ENCODE data around the gene RPS15A.
A peak's percentile ranks its signal among the peaks of the same experiment; 100 is the strongest.

RPS15A gene

GRCh38 chr16:18789850-18790706 is at the start of gene RPS15A:
TSS of gene RPS15A (minus strand) at chr16:18790334. CDS start at chr16:18789113, 1,221 bp downstream.
- no peaks in the 10 kb centered on the region for H3K27me3 ChIP-seq (ENCODE audit: control insufficient read depth in 1 of 2, insufficient read depth in 2 of 2, low read length in 2 of 2)
- peak within 1 kb of the TSS; percentile 89 for H3K27ac ChIP-seq (ENCODE audit: low read depth, low read length)
- H3K9me3 ChIP-seq (ENCODE audit: low read length): no peaks in the 10 kb centered on the region
- peaks cover 40% of the 10 kb centered on the region for H3K4me1 ChIP-seq (ENCODE audit: insufficient read depth, low read length)
- peak within 1 kb of the TSS; percentile 76 for H3K9ac ChIP-seq (ENCODE audit: low read length)
- H3K36me3 ChIP-seq (ENCODE audit: insufficient read depth, low read length): peaks cover 62% of the 10 kb centered on the region
- peak within 1 kb of the TSS; percentile 95 for H3K4me3 ChIP-seq (ENCODE audit: low read depth in 1 of 2, low read length in 2 of 2)

DNA sequence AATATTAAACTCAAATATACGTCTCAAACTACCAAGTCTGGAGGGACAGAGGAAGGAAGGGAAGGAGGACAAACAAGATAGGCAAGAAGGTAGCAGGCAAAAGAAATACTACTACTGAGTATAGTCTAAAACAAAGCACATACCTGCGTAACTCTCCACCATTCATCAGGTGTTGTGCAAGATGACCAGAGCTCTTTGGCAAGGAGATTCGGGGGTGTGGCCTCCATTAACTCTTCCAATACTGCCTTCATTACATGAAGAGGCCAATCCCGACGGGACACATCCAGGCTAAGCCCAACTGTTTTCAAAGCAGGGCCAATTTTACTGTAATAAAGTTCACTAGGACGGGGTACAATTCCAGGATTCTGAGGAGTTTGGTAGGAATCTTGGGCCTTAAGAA is 49.4 kb upstream of the RPS15A start:
- Histone ChIP-seq H3K9me3 (ENCODE audit: low read length) (no peaks in the 10 kb centered on the region), H3K27me3 (ENCODE audit: control insufficient read depth in 1 of 2, insufficient read depth in 2 of 2, low read length in 2 of 2) (no peaks in the 10 kb centered on the region), H3K4me3 (ENCODE audit: low read depth in 1 of 2, low read length in 2 of 2) (no peak overlapping the region), H3K36me3 (ENCODE audit: insufficient read depth, low read length) (peaks cover 75% of the 10 kb centered on the region), H3K27ac (ENCODE audit: low read depth, low read length) (no peak overlapping the region), H3K4me1 (ENCODE audit: insufficient read depth, low read length) (no peaks in the 10 kb centered on the region), H3K9ac (ENCODE audit: low read length) (no peak overlapping the region)

GRCh38 chr16:18836702-18837101 is 46.6 kb upstream of the RPS15A start:
- Histone ChIP-seq H3K9me3 (ENCODE audit: low read length) (no peaks in the 10 kb centered on the region), H3K27me3 (ENCODE audit: control insufficient read depth in 1 of 2, insufficient read depth in 2 of 2, low read length in 2 of 2) (no peaks in the 10 kb centered on the region), H3K27ac (ENCODE audit: low read depth, low read length) (no peak overlapping the region), H3K9ac (ENCODE audit: low read length) (no peak overlapping the region), H3K36me3 (ENCODE audit: insufficient read depth, low read length) (peaks cover 70% of the 10 kb centered on the region), H3K4me3 (ENCODE audit: low read depth in 1 of 2, low read length in 2 of 2) (no peak overlapping the region), H3K4me1 (ENCODE audit: insufficient read depth, low read length) (no peaks in the 10 kb centered on the region)

- H3K27ac ChIP-seq (ENCODE audit: low read depth, low read length): no peak overlapping the region
- no peaks in the 10 kb centered on the region for H3K4me1 ChIP-seq (ENCODE audit: insufficient read depth, low read length)
- H3K27me3 ChIP-seq (ENCODE audit: control insufficient read depth in 1 of 2, insufficient read depth in 2 of 2, low read length in 2 of 2): no peaks in the 10 kb centered on the region
- H3K9ac ChIP-seq (ENCODE audit: low read length): no peak overlapping the region
- no peak overlapping the region for H3K4me3 ChIP-seq (ENCODE audit: low read depth in 1 of 2, low read length in 2 of 2)
- H3K9me3 ChIP-seq (ENCODE audit: low read length): no peaks in the 10 kb centered on the region
- peaks cover 65% of the 10 kb centered on the region for H3K36me3 ChIP-seq (ENCODE audit: insufficient read depth, low read length)
Observed at GRCh38 chr16:18834864-18835263, 44.7 kb upstream of the RPS15A start.

DNA sequence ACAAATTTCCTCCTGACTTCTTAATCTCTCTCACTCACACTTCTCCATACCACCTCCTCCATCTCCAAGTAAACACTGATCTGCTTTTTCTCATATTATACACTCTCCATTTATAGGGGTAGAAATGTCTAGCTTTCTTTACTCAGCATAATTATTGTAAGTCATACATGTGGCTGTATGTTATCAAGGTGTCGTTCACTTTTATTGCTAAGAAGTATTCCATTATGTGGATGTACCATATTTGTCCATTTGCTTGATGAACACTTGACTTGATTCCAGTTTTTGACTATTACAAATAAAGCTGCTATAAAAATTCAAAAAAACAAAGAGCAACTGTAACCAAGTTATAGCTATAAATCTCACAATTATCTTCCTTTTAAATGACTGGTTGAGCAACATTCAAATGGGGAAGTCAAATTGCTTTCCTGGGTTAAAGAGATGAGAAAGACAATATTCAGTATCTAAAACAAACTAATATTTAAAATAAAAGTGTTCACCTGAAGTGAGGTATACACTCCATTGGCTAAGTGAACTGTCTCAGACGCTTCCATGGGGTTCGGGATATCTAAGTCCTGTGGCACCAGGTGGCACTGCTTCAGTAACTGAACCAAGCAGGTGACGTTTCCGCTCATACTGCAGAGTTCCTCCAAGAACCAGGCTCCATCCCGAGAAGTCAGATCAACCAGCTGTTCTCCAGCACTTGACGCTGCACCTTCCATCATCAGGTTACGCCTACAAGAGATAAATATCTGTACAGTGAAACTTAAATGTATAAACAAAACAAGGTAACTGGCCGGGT is 43.8 kb upstream of the RPS15A start:
- peaks cover 67% of the 10 kb centered on the region for H3K36me3 ChIP-seq (ENCODE audit: insufficient read depth, low read length)

GRCh38 chr16:18832613-18833012 is 42.5 kb upstream of the RPS15A start:
- Histone ChIP-seq H3K4me3 (ENCODE audit: low read depth in 1 of 2, low read length in 2 of 2) (no peak overlapping the region), H3K27ac (ENCODE audit: low read depth, low read length) (no peak overlapping the region), H3K9ac (ENCODE audit: low read length) (no peak overlapping the region), H3K36me3 (ENCODE audit: insufficient read depth, low read length) (peaks cover 66% of the 10 kb centered on the region), H3K9me3 (ENCODE audit: low read length) (no peaks in the 10 kb centered on the region), H3K4me1 (ENCODE audit: insufficient read depth, low read length) (no peaks in the 10 kb centered on the region), H3K27me3 (ENCODE audit: control insufficient read depth in 1 of 2, insufficient read depth in 2 of 2, low read length in 2 of 2) (no peaks in the 10 kb centered on the region)

More for the DNA sequence above, 43.8 kb upstream of the RPS15A start:
- Histone ChIP-seq H3K27ac (ENCODE audit: low read depth, low read length) (no peak overlapping the region), H3K27me3 (ENCODE audit: control insufficient read depth in 1 of 2, insufficient read depth in 2 of 2, low read length in 2 of 2) (no peaks in the 10 kb centered on the region), H3K9ac (ENCODE audit: low read length) (no peak overlapping the region), H3K4me3 (ENCODE audit: low read depth in 1 of 2, low read length in 2 of 2) (no peak overlapping the region), H3K9me3 (ENCODE audit: low read length) (no peaks in the 10 kb centered on the region), H3K4me1 (ENCODE audit: insufficient read depth, low read length) (no peaks in the 10 kb centered on the region)

- Histone ChIP-seq H3K4me1 (ENCODE audit: insufficient read depth, low read length) (no peaks in the 10 kb centered on the region), H3K27ac (ENCODE audit: low read depth, low read length) (no peak overlapping the region), H3K36me3 (ENCODE audit: insufficient read depth, low read length) (peaks cover 60% of the 10 kb centered on the region), H3K27me3 (ENCODE audit: control insufficient read depth in 1 of 2, insufficient read depth in 2 of 2, low read length in 2 of 2) (no peaks in the 10 kb centered on the region), H3K9ac (ENCODE audit: low read length) (no peak overlapping the region), H3K4me3 (ENCODE audit: low read depth in 1 of 2, low read length in 2 of 2) (no peak overlapping the region), H3K9me3 (ENCODE audit: low read length) (no peaks in the 10 kb centered on the region)
Observed at GRCh38 chr16:18832006-18832405, 41.9 kb upstream of the RPS15A start.

- no peaks in the 10 kb centered on the region for H3K9me3 ChIP-seq (ENCODE audit: low read length)
- no peaks in the 10 kb centered on the region for H3K27me3 ChIP-seq (ENCODE audit: control insufficient read depth in 1 of 2, insufficient read depth in 2 of 2, low read length in 2 of 2)
- no peaks in the 10 kb centered on the region for H3K4me1 ChIP-seq (ENCODE audit: insufficient read depth, low read length)
- H3K27ac ChIP-seq (ENCODE audit: low read depth, low read length): no peak overlapping the region
- H3K36me3 ChIP-seq (ENCODE audit: insufficient read depth, low read length): peaks cover 33% of the 10 kb centered on the region
- H3K9ac ChIP-seq (ENCODE audit: low read length): no peak overlapping the region
- H3K4me3 ChIP-seq (ENCODE audit: low read depth in 1 of 2, low read length in 2 of 2): no peak overlapping the region
Observed at GRCh38 chr16:18829251-18829650, 39.1 kb upstream of the RPS15A start.

- Histone ChIP-seq H3K9me3 (ENCODE audit: low read length) (no peaks in the 10 kb centered on the region), H3K27ac (ENCODE audit: low read depth, low read length) (no peak overlapping the region), H3K27me3 (ENCODE audit: control insufficient read depth in 1 of 2, insufficient read depth in 2 of 2, low read length in 2 of 2) (no peaks in the 10 kb centered on the region), H3K9ac (ENCODE audit: low read length) (no peak overlapping the region), H3K4me3 (ENCODE audit: low read depth in 1 of 2, low read length in 2 of 2) (no peak overlapping the region), H3K36me3 (ENCODE audit: insufficient read depth, low read length) (peaks cover 26% of the 10 kb centered on the region), H3K4me1 (ENCODE audit: insufficient read depth, low read length) (no peaks in the 10 kb centered on the region)
Observed at GRCh38 chr16:18827890-18828289, 37.8 kb upstream of the RPS15A start.

DNA sequence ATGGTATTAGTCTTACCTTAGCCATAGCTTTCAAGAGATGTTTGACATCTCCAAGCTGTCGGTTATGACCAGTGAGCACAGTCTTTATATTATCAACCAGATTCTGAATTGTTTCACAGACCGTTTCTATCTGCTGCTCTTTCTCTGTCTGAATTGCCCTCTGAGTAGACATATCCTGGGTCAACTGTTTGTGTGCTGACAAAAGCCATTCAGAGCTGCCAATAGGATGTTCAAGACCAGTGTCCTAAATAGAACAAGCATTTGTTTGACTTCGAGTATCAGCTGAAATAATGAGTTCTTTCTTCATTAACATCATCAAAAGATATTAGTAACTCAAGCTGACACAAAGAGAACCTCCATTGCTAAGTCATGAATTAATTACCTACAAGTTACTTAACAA is 26.2 kb upstream of the RPS15A start:
- Histone ChIP-seq H3K9me3 (ENCODE audit: low read length) (no peaks in the 10 kb centered on the region), H3K27me3 (ENCODE audit: control insufficient read depth in 1 of 2, insufficient read depth in 2 of 2, low read length in 2 of 2) (no peaks in the 10 kb centered on the region), H3K36me3 (ENCODE audit: insufficient read depth, low read length) (peaks cover 28% of the 10 kb centered on the region), H3K4me1 (ENCODE audit: insufficient read depth, low read length) (no peaks in the 10 kb centered on the region), H3K4me3 (ENCODE audit: low read depth in 1 of 2, low read length in 2 of 2) (no peak overlapping the region), H3K27ac (ENCODE audit: low read depth, low read length) (no peak overlapping the region), H3K9ac (ENCODE audit: low read length) (no peak overlapping the region)

DNA sequence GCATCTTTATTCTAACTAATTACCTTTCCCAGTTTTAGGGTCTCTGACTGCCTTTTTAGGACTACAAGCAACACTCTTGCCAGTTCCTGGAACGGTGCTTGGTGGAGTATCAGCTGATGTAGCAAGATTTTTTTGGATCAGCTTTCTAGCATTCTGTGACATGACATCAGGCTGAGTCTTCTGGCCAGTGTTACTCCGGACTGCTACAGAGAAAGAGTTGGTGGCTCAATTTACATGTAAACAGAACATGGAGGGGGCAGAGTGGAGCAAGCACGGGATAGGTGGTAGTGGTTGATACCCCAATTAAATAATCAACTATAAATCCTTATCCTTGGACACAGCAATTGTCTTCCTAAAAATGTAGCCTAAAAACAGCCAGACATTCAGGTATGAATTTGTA is 21.8 kb upstream of the RPS15A start:
- no peaks in the 10 kb centered on the region for H3K4me1 ChIP-seq (ENCODE audit: insufficient read depth, low read length)
- H3K27ac ChIP-seq (ENCODE audit: low read depth, low read length): no peak overlapping the region
- no peak overlapping the region for H3K9ac ChIP-seq (ENCODE audit: low read length)
- H3K27me3 ChIP-seq (ENCODE audit: control insufficient read depth in 1 of 2, insufficient read depth in 2 of 2, low read length in 2 of 2): no peaks in the 10 kb centered on the region
- H3K9me3 ChIP-seq (ENCODE audit: low read length): no peaks in the 10 kb centered on the region
- peaks cover 47% of the 10 kb centered on the region for H3K36me3 ChIP-seq (ENCODE audit: insufficient read depth, low read length)
- H3K4me3 ChIP-seq (ENCODE audit: low read depth in 1 of 2, low read length in 2 of 2): no peak overlapping the region
